Right lobe of liver (tissue), 4 donors: ENCODE data around the gene STK38L.

Experiments
- POLR2A ChIP-seq: fragments of 450-650 bp; IDR thresholded peaks from one replicate; pipeline ENCODE4 v1.6.1; 2017; ENCODE audit warnings: antibody characterized with exemption, mild to moderate bottlenecking
- TF ChIP-seq, protein P1 (sequence below), 4 donors: fragments of 200-600 bp in 3 of 4; fragments of 450-650 bp in 1 of 4; IDR thresholded peaks; one replicate each; pipeline versions ENCODE4 v1.5.1 to v1.8.0; 2016 to 2022; ENCODE audit warnings: antibody characterized with exemption in 4 of 4, mild to moderate bottlenecking in 2 of 4
- donor health status: DM: no; HTN: no; CAD: no.
- donor health status: DM: no; HTN: no; CAD: no.
- donor health status: DM: no; HTN: yes; CAD: no.

DNA sequence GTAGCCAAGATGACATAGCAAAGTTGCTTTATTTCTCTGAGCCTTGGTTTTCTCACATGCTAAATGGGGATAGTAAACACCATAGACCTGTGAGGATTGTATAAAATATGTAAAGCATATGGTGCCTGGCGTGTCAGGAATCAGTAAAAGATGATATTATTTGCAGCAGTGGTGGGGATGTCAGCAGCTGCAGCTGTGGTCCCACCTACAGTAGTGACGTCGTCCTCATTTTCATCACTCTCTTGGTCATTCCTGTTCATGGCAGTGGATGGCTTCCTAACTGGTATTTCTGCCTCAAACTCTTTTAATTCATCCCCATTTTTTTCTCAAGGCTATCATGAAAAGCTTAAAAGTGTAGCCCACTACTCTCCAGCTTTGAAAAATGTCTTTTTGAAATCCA is 100.7 kb downstream of the STK38L start:
- TF ChIP-seq POLR2A = no peak
- TF ChIP-seq, protein P1, sequence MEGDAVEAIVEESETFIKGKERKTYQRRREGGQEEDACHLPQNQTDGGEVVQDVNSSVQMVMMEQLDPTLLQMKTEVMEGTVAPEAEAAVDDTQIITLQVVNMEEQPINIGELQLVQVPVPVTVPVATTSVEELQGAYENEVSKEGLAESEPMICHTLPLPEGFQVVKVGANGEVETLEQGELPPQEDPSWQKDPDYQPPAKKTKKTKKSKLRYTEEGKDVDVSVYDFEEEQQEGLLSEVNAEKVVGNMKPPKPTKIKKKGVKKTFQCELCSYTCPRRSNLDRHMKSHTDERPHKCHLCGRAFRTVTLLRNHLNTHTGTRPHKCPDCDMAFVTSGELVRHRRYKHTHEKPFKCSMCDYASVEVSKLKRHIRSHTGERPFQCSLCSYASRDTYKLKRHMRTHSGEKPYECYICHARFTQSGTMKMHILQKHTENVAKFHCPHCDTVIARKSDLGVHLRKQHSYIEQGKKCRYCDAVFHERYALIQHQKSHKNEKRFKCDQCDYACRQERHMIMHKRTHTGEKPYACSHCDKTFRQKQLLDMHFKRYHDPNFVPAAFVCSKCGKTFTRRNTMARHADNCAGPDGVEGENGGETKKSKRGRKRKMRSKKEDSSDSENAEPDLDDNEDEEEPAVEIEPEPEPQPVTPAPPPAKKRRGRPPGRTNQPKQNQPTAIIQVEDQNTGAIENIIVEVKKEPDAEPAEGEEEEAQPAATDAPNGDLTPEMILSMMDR (IDR thresholded peaks at IDR 0.05) = no peak
